GM04503 (cell line): Measurements from ENCODE around the gene PRSS27.
"Not testable (repeated sequence)": the region's sequence is repeated elsewhere in the genome, so short reads cannot be mapped to it uniquely, and the experiment has no call there.

Experiments used
- DNase-seq: peaks from one replicate; pipeline ENCODE4 v3.0.0-alpha.2; 2012; ENCODE audit warnings: low read depth

PRSS27 gene

GRCh38 chr16:2708290-2708639 is 11.8 kb downstream of the PRSS27 start:
- no peak for DNase-seq

- DNase-seq = no peak
Measured at GRCh38 chr16:2707368-2708289, 12.4 kb downstream of the PRSS27 start.

GRCh38 chr16:2706611-2707311 is 13.3 kb downstream of the PRSS27 start:
- DNase-seq = no peak

GRCh38 chr16:2706085-2706484 is 13.9 kb downstream of the PRSS27 start:
- DNase-seq = no peak

GRCh38 chr16:2705351-2705750 is 14.7 kb downstream of the PRSS27 start:
- no peak for DNase-seq

- no peak for DNase-seq
Measured at GRCh38 chr16:2704983-2705275, 15.1 kb downstream of the PRSS27 start.

- no peak for DNase-seq
Measured at GRCh38 chr16:2704166-2704982, 15.7 kb downstream of the PRSS27 start.

GRCh38 chr16:2702871-2703745 is 16.9 kb downstream of the PRSS27 start:
- no peak for DNase-seq

- DNase-seq = no peak
Measured at GRCh38 chr16:2702438-2702825, 17.6 kb downstream of the PRSS27 start.

GRCh38 chr16:2701713-2702437 is 18.1 kb downstream of the PRSS27 start:
- DNase-seq = no peak

- no peak for DNase-seq
Measured at GRCh38 chr16:2701272-2701671, 18.8 kb downstream of the PRSS27 start.

- DNase-seq = no peak
Measured at GRCh38 chr16:2700786-2701185, 19.2 kb downstream of the PRSS27 start.

GRCh38 chr16:2699791-2700600 is 20.0 kb downstream of the PRSS27 start:
- DNase-seq = no peak

GRCh38 chr16:2698965-2699750 is 20.9 kb downstream of the PRSS27 start:
- DNase-seq = no peak

- DNase-seq = no peak
Measured at GRCh38 chr16:2698103-2698870, 21.7 kb downstream of the PRSS27 start.

GRCh38 chr16:2697401-2697948 is 22.5 kb downstream of the PRSS27 start:
- DNase-seq = no peak

GRCh38 chr16:2696601-2697250 is 23.3 kb downstream of the PRSS27 start:
- DNase-seq = not testable (repeated sequence)
